ENCODE results near the gene UBFD1.

DNA sequence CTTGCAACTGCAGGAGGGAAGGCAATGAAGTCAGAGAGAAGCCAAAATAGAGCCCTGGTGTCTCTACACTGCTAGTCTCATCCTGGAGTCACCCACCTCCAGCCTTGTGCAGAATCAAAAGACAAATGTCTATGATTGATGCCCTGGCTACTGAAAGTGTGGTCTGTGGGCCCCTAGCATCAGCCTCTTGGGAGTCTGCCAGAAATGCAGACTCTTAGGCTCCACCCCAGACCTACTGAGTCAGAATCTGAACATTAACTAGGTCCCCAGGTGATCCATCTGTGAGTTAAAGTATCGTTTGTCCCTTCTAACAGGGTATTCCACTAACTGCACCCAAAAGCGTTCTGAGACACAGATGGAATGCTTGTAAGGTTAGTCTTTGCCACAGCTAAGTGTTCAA lies 21.6 kb upstream of the UBFD1 start:
- TF ChIP-seq POLR2A (IDR thresholded peaks at IDR 0.05; ENCODE audit: low read length) (no peak), GATA1 (IDR thresholded peaks at IDR 0.05; ENCODE audit: low read depth, low read length) (no peak)
